Lung (tissue), 12 donors: Measurements from ENCODE around the gene SUN3. TPM values are rescaled to one million over a fixed set of nuclear protein-coding genes. Genes with fewer than 3 reads are reported as not detected.

Source experiments
- ATAC-seq: fragments of 200-7000 bp; cut with Tn5 transposase; one replicate; pipeline ENCODE4 v1.9.1; 2020; ENCODE audit warnings: moderate number of reproducible peaks; ENCODE audit not compliant: insufficient read depth, low FRiP score
- DNase-seq, 3 donors: peaks; one replicate each; pipeline ENCODE4 v3.0.0-alpha.2; 2013 to 2017
- H3K27ac ChIP-seq, 2 donors: one replicate each; pipeline ENCODE4 v1.5.1; 2013; ENCODE audit warnings: mild to moderate bottlenecking in 2 of 2, moderate library complexity in 2 of 2, control low read depth in 1 of 2, inconsistent platforms in 1 of 2, low read depth in 1 of 2, low read length in 1 of 2
- H3K27me3 ChIP-seq, 3 donors: one replicate each; pipeline ENCODE4 v1.5.1; 2013; ENCODE audit warnings: low read length in 2 of 3; ENCODE audit not compliant: control insufficient read depth in 3 of 3, insufficient read depth in 3 of 3
- H3K36me3 ChIP-seq, 4 donors: one replicate each; pipeline ENCODE4 v1.5.1; 2013; ENCODE audit warnings: low read length in 4 of 4, mild to moderate bottlenecking in 1 of 4, moderate library complexity in 1 of 4; ENCODE audit not compliant: control insufficient read depth in 4 of 4, insufficient read depth in 4 of 4
- H3K4me1 ChIP-seq, 5 donors: one replicate each; pipeline ENCODE4 v1.5.1; 2013; ENCODE audit warnings: low read length in 5 of 5, mild to moderate bottlenecking in 2 of 5, moderate library complexity in 1 of 5; ENCODE audit not compliant: control insufficient read depth in 5 of 5, insufficient read depth in 5 of 5
- H3K4me3 ChIP-seq: one replicate; pipeline ENCODE4 v1.5.1; 2013; ENCODE audit warnings: mild to moderate bottlenecking, control low read depth, moderate library complexity
- H3K9ac ChIP-seq, 2 donors: one replicate each; pipeline ENCODE4 v1.5.1; 2013; ENCODE audit warnings: low read length in 2 of 2, control low read depth in 1 of 2; ENCODE audit not compliant: insufficient read depth in 1 of 2
- H3K9me3 ChIP-seq, 4 donors: one replicate each; pipeline ENCODE4 v1.5.1; 2013; ENCODE audit warnings: low read length in 3 of 4, mild to moderate bottlenecking in 1 of 4, moderate library complexity in 1 of 4; ENCODE audit not compliant: control insufficient read depth in 4 of 4, insufficient read depth in 3 of 4
- WGBS, 2 donors: extraction: QIAGEN DNeasy Blood & Tissue Kit; methylation state at CpG; one replicate each; pipeline ENCODE4 v1.1.7; 2013; 5-methylcytosine and 5-hydroxymethylcytosine counted together
- polyA plus RNA-seq, 2 donors: library from polyadenylated mRNA; stranded (reverse); fragments of 200-250 nt; gene quantifications; one replicate each; pipeline ENCODE4 v1.2.1, GENCODE V29; 2013
- total RNA-seq, 2 donors: library from RNA; depleted of rRNA in 1 of 2; stranded (reverse); fragments of >200 nt in 1 of 2; gene quantifications; one replicate each; pipeline ENCODE4 v1.2.1, GENCODE V29; 2014 to 2021
- TF ChIP-seq, protein P1 (sequence below): IDR thresholded peaks from 2 replicates; pipeline ENCODE4 v1.5.1; 2012; ENCODE audit warnings: mild to moderate bottlenecking; ENCODE audit errors: control extremely low read depth, extremely low read depth
- donor health status: control.
- donor health status: control.
- donor health status: Bipolar disorder and iron deficiency.
- donor health status: healthy.
- donor health status: DM: yes; HTN: yes; CAD: no.

SUN3 gene
- total and polyA plus RNA-seq, 4 donors = 0.18 to 0.53 TPM; not detected in 2

DNA sequence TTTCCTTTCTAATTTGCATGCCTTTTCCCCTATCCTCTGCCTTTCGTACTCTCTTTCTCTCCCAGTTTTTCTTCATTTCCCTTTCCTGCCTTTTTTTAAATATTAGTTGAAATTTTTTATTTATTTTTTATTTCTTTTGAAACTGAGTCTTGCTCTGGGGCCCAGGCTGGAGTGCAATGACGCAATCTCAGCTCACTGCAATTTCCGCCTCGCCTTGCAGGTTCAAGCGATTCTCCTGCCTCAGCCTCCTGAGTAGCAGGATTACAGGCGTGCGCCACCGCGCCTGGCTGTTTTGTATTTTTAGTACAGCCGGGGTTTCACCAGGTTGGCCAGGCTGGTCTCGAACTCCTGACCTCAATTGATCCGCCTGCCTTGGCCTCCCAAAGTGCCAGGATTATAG lies 29.5 kb downstream of the SUN3 start:
- H3K36me3 ChIP-seq = no peaks in the 10 kb centered on the region
- H3K9ac ChIP-seq = no peak overlapping the region
- TF ChIP-seq, protein P1, sequence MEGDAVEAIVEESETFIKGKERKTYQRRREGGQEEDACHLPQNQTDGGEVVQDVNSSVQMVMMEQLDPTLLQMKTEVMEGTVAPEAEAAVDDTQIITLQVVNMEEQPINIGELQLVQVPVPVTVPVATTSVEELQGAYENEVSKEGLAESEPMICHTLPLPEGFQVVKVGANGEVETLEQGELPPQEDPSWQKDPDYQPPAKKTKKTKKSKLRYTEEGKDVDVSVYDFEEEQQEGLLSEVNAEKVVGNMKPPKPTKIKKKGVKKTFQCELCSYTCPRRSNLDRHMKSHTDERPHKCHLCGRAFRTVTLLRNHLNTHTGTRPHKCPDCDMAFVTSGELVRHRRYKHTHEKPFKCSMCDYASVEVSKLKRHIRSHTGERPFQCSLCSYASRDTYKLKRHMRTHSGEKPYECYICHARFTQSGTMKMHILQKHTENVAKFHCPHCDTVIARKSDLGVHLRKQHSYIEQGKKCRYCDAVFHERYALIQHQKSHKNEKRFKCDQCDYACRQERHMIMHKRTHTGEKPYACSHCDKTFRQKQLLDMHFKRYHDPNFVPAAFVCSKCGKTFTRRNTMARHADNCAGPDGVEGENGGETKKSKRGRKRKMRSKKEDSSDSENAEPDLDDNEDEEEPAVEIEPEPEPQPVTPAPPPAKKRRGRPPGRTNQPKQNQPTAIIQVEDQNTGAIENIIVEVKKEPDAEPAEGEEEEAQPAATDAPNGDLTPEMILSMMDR = no peak
- DNase-seq (no peak), ATAC-seq (no peak)
- peaks cover 0 to 4% (median 0%) of the 10 kb centered on the region in 5 donors for H3K4me1 ChIP-seq
- WGBS, 2 donors = 91 to 95% methylated on average over 12 of the region's 12 CpGs
- H3K4me3 ChIP-seq = no peak overlapping the region
- H3K9me3 ChIP-seq = peaks cover 0 to 1% (median 0%) of the 10 kb centered on the region in 4 donors
- H3K27ac ChIP-seq = no peak overlapping the region
- no peaks in the 10 kb centered on the region for H3K27me3 ChIP-seq

DNA sequence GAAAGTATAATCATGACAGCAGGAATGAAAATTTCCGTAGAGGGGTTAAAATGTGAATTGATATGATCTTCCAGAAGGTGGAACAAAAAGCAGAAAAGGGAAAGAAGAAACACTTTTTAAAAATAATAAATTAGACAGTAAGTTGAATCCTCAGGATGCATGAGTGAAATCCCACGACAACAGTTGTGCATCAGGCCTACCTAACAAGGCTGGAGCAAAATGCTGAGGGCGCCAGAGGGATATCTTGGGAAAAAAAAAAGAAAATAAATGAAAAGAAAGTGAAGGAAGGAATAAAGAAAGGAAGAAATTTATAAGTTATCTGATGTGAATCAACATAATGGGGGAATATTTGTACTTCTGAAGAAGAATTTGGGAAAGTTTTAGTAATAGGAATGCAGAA lies 36.5 kb downstream of the SUN3 start:
- ATAC-seq = no peak
- Histone ChIP-seq H3K9me3 (peaks cover 0 to 1% (median 0%) of the 10 kb centered on the region in 4 donors), H3K36me3 (no peaks in the 10 kb centered on the region), H3K27me3 (no peaks in the 10 kb centered on the region), H3K27ac (no peak overlapping the region), H3K9ac (no peak overlapping the region), H3K4me1 (peaks cover 0 to 2% (median 0%) of the 10 kb centered on the region in 5 donors), H3K4me3 (no peak overlapping the region)
- no peak for DNase-seq
- TF ChIP-seq, protein P1 = no peak
- WGBS, 2 donors = 72 to 77% methylated on average over 3 of the region's 3 CpGs

DNA sequence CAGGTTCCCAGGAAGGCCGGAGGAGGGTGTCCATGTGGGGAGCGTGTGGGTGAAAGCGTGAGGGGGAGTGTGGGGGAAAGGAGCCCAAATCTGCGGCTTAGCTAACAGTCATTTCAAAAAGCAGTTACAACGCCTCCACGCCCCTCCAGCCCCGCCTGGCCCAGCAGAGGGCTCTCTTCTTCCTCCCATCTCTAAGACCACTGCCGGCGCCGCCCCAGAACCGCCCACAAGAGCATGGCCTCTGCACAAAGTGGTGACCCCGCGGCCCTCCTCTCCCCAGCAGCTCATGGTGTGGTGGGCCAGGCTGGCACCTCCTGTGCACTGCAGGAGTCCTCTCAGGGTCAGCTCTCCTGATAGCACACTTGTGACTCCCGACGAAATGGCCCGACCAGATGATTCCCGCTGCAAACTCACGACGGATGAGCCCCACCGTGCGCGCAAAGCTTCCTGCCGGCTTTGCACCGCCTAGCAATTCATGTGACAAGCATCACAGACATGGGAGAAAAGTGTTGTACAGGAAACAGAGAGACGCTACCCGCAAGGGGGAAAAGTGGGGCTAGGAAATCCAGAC lies 37.1 kb downstream of the SUN3 start:
- TF ChIP-seq, protein P1 = peak; percentile 34
- peak; percentile 94 for ATAC-seq
- H3K27me3 ChIP-seq = no peaks in the 10 kb centered on the region
- peak overlapping the region in 1 of 2 donors; percentile 46 for H3K27ac ChIP-seq
- 3 to 4% methylated on average over 26 of the region's 26 CpGs for WGBS, 2 donors
- H3K9ac ChIP-seq = no peak overlapping the region
- peak; percentile 86 to 88 (median 87) for DNase-seq
- H3K4me3 ChIP-seq = peak overlapping the region; percentile 34
- H3K36me3 ChIP-seq = no peaks in the 10 kb centered on the region
- peaks cover 0 to 2% (median 0%) of the 10 kb centered on the region in 5 donors for H3K4me1 ChIP-seq
- peaks cover 0 to 1% (median 0%) of the 10 kb centered on the region in 4 donors for H3K9me3 ChIP-seq

DNA sequence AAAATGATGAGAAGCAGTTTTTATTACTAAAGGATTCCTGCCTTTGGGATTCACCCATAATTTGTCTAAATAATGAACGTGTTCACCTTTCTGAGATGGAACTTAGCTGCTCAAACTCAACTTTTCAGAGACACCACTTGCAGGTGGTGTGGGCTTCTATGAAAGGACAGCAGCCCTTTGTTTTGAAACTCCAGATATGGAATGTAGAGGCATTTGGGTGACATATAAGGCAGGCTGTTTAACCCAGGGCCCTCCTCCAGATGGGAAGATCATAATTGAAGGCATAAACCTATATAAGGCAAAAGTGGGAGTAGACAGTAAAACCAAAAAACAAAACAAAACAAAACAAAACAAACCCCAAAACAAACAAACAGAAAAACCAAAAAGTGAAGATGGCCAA lies 37.6 kb downstream of the SUN3 start:
- DNase-seq (no peak), ATAC-seq (no peak)
- Histone ChIP-seq H3K9ac (no peak overlapping the region), H3K4me3 (no peak overlapping the region), H3K4me1 (peaks cover 0 to 2% (median 0%) of the 10 kb centered on the region in 5 donors), H3K36me3 (no peaks in the 10 kb centered on the region), H3K27ac (no peak overlapping the region), H3K9me3 (peaks cover 0 to 1% (median 0%) of the 10 kb centered on the region in 4 donors), H3K27me3 (no peaks in the 10 kb centered on the region)
- WGBS, 2 donors = 87 to 97% methylated on average over 1 of the region's 1 CpG
- TF ChIP-seq, protein P1 = no peak
